SH-SY5Y (cell line): Measurements from ENCODE around the gene DISP2.

ENCODE experiments used
- GATA2 ChIP-seq: IDR thresholded peaks from 2 replicates; pipeline ENCODE4 v1.6.1; 2011; ENCODE audit warnings: mild to moderate bottlenecking, low read depth, low read length
- GATA3 ChIP-seq: IDR thresholded peaks from 2 replicates; pipeline ENCODE4 v1.6.1; 2011; ENCODE audit warnings: low read depth, mild to moderate bottlenecking, low read length, moderate library complexity

DNA sequence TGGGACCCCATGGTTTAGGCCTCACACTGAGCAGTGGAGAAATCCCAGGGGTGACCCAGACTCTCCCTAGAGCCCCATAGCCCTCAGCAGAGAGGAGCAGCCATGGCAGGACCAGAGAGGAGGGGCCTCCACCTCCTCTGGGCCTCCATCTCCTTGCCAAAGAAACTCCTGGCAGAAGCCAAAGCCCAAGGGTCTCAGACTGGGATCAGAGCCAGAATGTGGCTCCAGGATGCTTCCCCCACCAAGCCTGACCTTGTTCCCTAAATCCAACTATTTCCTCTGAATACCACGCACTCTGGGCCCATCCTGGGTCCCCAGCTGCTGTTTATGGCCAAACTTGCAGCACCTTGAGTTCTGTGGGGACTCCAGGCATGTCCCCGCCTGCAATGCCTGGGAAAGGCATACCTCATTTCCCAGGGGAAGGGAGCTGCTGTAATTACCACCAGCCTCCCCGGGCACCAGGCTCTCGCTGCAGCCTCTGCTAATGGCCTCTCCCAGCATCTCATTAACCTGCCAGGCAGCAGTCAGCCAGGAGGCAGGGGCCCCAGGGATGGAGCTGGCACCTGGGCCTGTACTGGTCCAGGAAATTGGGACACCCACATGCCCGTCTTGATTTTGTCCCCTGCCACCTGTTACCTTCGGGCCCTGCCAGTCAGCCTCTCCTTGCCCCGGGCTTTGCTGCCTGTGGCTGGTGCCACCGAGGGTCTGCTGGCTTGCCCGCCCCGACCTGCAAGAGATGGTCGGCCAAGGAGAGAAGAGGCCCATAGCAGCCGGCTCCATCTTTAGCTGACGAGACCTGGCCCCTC lies 21.9 kb upstream of the DISP2 start:
- TF ChIP-seq GATA2 (no peak), GATA3 (no peak)
